NCI-H146 treated with DMSO at 0.1 percent for 48 hours (cell line): ENCODE data around the gene MORN3.
"Not testable (repeated sequence)": the region's sequence is repeated elsewhere in the genome, so short reads cannot be mapped to it uniquely, and the experiment has no call there.

Experiments
- DNase-seq: peaks from one replicate; lab custom pipeline; 2025; ENCODE audit not compliant: unreplicated experiment; lab: John Stamatoyannopoulos, UW

The MORN3 gene, protein sequence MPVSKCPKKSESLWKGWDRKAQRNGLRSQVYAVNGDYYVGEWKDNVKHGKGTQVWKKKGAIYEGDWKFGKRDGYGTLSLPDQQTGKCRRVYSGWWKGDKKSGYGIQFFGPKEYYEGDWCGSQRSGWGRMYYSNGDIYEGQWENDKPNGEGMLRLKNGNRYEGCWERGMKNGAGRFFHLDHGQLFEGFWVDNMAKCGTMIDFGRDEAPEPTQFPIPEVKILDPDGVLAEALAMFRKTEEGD

DNA sequence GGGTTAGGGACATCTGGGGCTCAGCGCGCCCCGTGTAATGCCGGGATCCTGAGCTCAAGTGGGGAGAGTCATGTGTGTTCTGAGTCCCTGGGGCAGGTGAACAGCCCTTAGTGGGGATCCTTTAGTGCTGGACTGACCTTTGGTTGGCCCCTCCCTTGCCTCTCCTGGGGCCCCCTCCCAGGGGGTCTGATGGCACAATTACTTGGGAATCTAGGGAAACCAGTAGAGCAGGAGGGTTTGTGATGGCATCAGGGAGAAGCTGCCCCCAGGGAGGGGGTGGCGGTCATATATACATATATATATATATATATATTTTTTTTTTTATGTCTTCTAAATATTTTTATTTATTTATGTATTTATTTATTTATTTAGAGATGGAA is at the start of gene MORN3:
Gene MORN3, minus strand, starts transcription at position 134 of the 380 bp plus-strand sequence. CDS start 171 bp downstream, outside the sequence.
- DNase-seq: no peak

DNA sequence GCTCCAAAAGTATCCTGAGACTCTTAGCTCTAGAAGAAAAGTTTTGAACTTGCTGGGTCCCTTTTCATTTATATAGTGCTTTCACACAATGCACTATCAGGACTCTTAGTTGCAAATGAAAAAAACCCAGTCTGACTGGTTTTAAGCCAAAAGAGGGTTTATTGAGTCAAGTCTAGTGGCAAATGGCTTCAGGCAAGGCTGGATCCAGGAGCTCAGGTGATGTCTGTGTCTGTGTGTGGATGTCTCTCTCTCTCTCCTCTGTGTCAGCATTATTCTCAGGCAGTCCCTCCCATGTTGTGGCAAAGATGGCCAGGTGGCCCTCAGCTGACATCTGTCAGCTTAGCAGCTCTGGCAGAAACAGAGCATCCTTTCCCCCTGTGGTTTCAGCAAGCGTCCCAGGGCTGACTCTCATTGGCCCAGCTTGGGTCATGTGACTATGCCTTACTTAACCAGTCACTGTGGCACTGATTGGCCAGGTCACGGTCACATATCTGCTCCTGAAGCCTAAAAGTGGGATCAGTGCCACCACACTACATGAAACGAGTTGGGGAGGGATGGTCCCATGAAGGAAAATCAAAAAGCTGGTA is 49.3 kb upstream of the MORN3 start:
- no peak for DNase-seq

DNA sequence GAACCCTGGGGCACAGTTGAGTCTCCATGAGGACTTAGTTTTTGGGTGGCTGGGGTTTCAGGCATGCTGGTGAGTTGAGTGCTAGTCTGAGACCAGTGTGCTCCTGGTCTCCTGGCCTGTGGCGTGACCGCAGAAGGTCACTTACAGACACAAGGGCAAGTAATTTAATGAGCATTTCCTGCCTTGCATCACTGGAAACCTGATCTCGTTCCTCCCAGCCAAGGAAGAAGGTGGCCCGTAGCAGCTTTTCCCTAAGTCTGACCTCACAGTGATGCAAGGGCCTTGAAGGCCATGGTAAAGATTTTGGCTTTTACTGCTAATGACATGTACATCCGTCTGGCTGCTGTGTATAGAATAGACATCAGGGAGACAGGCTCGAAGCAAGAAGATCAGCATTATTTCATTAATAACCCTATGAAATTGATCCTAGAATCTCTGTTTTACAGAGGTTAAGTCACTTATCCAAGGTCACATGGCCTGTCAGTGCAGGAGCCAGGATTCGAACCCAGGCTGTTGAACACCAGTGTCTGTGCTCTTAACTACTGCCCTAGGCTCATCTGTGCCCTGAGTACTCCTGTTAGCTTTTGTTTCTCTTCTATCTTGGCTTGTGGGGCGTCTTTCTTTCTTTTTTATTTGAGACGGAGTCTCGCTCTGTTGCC is 47.7 kb upstream of the MORN3 start:
- no peak for DNase-seq

DNA sequence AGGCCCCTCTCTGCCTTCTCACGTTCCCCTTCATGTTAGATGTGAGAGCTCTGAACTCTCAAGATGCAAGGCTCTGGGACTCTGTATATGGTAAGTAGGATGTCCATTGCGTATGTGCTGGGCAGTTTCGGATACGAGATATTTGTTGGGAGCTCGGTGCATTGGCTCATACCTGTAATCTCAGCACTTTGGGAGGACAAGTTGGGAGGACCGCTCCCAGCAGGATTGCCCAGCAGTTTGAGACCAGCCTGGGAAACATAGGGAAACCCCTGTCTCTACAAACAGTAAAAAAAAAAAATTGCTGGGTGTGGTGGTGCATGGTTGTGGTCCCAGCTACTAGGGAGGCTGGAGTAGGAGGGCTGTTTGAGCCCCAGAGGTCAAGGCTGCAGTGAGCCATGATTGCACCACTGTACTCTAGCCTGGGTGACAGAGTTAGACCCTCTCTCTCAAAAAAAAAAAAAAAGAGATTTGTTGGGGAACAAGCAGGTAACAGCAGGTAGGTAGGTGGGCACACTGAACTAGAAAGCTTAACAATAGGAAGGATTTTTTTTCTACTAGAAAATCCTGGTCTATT is 46.5 kb upstream of the MORN3 start:
- no peak for DNase-seq

DNA sequence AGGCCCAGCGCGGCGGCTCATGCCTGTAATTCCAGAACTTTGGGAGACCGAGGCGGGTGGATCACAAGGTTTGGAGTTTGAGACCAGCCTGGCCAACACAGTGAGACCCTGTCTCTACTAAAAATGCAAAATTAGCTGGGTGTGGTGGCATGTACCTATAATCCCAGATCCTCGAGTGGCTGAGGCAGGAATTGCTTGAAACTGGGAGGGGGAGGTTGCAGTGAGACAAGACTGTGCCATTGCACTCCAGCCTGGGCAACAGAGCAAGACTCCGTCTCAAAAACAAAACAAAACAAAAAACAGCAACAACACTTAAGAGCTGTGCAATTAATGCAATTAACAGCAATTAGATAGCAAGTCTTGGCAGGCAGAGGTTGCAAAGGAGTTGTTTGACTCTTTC is 45.6 kb upstream of the MORN3 start:
- DNase-seq: not testable (repeated sequence)

DNA sequence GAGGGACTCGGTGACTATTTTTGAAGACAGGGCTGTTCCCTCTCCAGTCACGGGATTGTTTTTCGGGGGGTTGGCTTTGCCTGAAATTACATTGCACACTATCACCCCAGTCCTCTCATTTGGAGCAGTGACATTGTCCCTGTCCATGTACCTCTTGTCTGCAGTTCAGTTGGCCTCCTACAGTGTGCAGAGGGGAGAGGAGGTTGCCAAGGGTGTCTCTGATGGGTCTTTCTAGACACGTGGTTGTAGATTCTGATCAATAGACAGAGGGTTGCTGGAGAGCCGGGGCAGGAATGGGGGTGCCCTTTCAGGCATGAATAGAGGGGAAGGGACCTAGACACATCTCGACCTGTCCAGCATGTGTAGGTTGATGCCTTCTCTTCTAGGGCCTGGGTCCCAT is 44.3 kb upstream of the MORN3 start:
- no peak for DNase-seq

DNA sequence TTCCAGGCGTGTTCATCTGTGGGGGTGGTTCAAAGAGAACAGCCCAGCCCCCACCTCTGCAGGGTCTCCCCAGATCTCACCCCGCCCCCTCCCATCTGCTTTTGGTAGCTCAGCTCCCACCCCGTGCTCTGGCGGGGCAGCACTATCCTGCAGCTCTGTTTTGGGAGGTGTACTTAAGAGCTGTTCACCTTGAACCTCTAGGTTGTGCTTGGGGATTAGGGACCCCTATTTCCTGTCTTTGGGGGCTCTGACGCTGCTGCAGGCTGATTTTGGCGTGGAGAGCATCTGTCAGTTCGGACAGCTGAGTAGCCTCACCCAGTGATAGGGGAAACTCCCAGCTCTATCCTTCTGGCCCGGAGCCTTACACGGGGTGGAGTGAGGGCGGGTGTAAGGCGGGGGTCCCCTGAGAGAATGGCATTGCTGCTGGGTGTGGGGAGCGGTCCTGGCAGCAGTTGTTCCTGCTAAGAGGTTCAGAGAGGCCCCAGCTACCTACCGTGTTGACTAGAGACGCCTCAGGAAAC is 43.9 kb upstream of the MORN3 start:
- no peak for DNase-seq

DNA sequence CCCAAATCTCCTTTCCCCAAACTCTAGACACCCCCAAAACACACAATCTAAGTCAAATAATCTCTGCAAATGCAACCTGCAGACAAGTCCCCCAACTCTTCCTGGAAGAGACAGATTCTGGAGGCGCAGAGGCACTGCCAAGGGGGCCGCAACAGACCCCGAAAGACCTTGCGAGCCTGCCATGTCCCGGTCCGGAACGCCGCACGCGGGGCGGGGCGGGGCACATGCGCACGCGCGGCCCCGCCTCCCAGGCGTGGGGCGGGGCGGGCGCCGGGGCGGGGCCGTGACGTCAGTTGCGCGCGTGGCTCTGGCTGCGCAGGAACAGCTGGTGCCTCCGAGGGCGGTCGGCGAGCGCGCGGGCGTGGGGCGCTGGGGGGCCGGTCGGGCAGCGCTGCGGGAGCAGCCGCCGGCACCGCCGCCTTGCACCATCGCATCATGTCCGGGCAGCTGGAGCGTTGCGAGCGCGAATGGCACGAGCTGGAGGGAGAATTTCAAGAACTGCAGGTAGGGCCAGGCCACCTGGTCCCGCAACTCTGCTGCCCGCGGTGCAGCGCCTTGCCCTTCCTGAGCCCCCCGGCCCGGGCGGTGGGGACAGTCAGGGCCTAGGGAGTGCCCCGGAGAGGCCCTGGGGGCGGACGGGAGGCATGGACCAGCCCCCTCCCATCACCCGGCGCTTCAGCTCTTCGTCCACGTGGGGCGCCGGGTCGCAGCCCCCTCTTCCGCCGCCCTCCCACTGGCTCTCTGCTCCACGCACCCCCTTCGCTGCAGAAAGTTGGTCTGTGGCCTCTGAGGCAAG is 43.2 kb upstream of the MORN3 start, which contains the start of gene TMEM120B:
Gene TMEM120B, plus strand, starts transcription at position 292 of the 796 bp plus-strand sequence. Its CDS starts 144 bp downstream, at position 436.
- peak; percentile 38 for DNase-seq

DNA sequence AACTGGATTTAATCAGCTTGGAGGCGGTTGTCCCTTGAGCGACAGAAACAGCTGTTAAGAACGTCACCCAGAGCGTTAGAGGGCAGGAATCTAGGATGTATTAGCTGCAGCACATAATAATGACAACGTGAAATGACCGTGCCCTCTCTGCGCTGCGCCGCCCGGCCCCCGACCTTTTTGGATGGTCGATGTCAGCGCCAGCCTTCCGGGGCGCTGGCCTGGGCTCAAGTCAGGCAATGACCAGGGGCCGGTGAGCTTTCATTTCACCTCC is 42.7 kb upstream of the MORN3 start:
- peak; percentile 41 for DNase-seq

DNA sequence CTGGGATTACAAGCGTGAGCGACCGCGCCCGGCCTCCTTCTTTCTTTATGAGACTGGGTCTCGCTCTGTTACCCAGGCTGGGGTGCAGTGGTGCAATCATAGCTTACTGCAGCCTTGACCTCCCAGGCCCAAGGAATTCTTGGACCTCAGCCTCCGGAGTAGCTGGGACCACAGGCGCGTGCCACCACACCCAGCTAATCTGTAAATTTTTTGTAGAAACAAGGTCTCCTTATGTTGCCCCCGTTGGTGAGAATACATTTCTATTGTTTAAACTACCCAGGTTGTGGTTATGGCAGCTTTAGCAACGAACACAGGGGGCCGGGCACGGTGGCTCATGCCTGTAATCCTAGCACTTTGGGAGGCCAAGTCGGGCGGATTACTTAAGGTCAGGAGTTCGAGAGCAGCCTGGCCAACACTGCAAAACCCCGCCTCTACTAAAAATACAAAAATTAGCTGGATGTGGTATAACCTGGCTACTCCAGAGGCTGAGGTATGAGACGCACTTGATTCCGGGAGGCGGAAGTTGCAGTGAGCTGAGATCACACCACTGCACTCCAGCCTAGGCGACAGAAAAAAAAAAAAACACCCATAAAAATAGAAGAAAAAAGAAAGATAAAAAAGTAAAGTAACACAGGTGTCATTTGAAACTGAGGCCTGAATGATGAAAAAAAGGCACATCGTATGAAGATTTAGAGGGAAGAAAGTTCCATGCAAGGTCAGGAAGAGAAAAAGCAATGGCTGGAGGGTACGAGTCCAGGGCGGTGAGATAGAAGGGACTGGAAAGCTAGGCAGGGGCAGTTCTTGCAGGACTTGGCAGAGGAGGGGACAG is 42.1 kb upstream of the MORN3 start:
- no peak for DNase-seq

DNA sequence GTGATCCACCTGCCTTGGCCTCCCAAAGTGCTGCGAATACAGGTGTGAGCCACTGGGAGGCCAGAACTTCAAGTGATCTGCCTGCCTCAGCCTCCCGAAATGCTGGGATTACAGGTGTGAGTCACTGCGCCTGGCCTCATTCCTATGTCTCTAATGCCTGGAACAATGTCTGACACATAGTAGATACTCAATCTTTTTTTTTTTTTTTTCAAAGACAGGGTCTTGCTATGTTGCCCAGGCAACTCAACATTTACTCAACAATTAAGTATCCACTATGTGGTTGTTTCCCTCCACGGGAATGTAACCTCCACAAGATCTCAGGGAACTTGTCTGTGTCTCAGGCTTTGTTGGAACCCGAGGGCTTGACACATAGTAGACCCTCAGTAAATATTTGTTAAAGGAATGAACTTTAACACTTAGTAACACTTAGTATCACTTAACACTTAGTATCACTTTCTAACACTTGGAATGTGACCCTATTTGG is 40.1 kb upstream of the MORN3 start:
- no peak for DNase-seq

DNA sequence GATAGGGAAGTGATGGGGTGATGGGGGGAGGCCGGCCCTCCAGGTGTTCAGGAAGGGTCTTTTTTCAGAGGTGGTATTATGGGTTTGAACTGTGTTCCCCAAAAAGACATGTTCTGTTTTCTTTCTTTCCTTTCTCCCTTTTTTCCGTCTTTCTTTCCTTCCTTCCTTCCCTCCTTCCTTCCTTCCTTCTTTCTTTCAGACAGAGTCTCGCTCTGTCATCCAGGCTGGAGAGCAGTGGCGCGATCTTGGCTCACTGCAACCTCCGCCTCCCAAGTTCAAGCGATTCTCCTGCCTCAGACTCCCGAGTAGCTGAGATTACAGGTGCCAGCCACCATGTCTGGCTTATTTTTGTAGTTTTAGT is 39.6 kb upstream of the MORN3 start:
- DNase-seq: not testable (repeated sequence)

DNA sequence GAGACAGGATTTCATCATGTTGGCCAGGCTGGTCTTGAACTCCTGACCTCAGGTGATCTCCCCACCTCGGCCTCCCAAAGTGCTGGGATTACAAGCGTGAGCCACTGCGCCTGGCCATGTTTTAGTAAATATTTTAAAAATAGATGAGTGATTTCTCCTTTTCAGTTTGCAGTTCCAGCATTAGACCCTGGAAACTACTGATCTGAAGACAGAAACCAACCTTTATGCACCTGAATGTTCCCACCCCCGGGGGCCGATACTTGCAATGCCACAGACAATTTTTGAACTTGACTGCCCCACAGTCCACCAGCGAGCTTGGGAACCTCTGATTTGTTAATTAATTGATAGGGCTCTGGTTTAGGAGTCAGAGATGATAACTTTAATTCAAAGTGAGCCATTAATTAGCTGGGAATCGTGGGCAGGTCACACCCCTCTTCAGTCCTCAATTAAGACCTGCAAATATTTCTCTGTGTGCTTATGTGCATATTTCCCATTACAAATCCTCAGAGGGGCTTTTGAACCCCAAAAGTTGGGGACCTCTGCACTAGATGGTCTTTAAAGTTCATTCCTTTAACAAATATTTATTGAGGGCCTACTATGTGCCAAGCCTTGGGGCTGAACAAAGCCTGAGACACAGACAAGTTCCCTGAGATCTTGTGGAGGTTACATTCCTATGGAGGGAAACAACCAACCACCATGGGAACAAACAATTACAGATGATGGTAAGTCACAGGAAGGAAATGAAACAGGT is 39.0 kb upstream of the MORN3 start:
- DNase-seq: no peak

DNA sequence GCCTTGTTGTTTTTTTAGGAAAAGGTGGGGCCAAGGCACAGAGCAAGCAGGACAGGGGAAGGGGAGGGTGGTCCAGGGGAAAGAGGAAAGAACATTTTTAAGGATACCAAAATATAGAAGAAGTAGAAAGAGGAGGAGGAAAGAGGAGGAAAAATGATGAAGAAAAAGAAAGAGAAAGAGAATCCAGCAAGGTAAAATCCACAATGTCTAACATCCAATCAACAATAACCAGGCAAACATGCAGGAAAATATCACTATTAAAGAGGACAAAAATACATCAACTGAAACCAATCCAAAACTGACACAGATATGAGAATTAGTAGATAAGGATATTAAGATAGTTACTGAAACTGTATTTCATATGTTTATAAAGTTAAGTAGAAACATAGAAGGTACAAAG is 36.1 kb upstream of the MORN3 start:
- DNase-seq: no peak

DNA sequence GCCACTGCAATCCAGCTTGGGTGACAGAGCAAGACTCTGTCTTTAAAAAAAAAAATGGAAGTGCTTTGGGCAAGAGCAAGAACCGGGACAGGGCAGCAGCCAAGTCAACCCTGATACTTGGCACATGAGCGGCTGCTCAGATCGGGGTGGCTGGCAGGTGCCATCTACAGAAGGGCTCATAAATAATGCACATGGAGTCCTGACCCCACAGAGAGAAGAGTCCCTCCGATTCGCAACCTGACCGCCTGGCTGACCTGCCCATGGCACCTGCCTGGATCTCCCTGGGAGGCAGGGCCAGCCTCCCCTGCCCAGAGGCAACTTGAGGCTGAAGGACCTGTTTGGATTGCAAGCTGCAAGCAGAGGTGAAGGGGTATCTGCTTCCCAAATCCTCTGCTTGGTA is 33.5 kb upstream of the MORN3 start:
- DNase-seq: no peak

DNA sequence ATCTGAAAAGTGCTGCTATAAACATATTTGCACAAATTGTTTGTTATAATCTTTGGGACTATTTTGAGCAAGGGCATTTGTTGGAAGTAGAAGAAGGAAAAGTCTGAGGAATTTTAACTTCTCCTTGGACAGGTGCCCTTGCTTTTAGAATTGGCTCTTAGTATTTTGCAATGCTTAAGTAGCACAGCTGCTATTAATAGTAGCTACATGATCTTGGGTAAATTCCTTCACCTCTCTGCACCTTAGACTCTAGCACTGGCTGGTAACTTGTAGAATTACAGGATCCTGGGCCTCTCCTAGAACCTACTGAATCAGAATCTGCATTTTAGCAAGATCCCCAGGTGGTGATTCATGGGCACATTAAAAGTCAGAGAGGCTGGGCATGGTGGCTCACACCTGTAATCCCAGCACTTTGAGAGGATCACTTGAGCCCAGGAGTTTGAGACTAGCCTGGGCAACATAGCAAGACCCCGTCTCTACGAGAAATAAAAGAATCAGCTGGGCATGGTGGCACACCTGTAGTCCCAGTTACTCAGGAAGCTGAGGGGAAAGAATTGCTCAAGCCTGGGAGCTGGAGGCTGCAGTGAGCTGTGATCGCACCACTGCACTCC is 32.3 kb upstream of the MORN3 start:
- no peak for DNase-seq

DNA sequence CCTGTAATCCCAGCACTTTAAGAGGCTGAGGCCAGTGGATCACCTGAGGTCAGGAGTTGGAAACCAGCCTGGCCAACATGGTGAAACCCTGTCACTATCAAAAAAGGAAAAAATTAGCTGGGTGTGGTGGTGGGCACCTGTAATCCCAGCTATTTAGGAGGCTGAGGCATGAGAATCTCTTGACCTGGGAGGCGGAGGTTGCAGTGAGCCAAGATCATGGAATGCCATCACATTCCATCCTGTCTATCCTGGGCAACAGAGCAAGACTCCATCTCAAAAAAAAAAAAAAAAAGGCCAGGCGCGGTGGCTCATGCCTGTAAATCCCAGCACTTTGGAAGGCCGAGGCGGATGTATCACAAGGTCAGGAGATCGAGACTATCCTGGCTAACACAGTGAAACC is 28.4 kb upstream of the MORN3 start:
- DNase-seq: not testable (repeated sequence)

DNA sequence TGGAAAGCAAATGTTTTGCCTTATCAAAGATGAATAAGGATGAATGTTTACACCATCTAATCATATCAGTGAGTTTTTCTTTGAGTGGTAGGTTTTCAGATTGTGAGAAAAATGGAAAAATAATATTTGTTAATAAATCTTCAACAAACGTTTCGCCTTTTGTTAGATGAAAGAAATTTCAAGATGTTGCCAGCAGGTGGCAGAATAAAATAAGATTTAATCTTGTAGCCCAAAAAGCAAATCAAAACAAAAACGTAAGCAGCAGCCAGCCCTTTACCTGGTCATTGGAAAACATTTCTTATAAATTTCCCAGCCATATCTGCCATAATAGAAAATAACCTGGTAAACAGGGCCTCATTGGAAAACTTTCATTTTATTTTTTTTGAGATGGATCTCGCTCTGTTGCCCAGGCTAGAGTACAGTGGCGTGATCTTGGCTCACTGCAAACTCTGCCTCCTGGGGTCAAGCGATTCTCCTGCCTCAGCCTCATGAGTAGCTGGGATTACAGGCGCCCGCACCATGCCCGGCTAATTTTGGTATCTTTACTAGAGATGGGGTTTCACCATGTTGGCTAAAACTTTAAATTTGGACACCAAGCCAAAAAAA is 27.7 kb upstream of the MORN3 start:
- DNase-seq: peak; percentile 16
